Ishikawa (cell line): ENCODE measurements around the gene MAP7.

Source experiments
- CEBPB ChIP-seq: IDR thresholded peaks from 2 replicates; pipeline ENCODE4 v1.6.1; 2012
- CREB1 ChIP-seq: IDR thresholded peaks from 2 replicates; pipeline ENCODE4 v1.6.1; 2012; ENCODE audit warnings: low read depth
- EGR1 ChIP-seq: IDR thresholded peaks from 2 replicates; pipeline ENCODE4 v1.6.1; 2012
- EP300 ChIP-seq: IDR thresholded peaks from 2 replicates; pipeline ENCODE4 v1.6.1; 2012; ENCODE audit warnings: borderline replicate concordance
- FOXM1 ChIP-seq: IDR thresholded peaks from 2 replicates; pipeline ENCODE4 v1.6.1; 2012; ENCODE audit warnings: low read depth, borderline replicate concordance
- NFIC ChIP-seq: IDR thresholded peaks from 2 replicates; pipeline ENCODE4 v1.6.1; 2012
- RAD21 ChIP-seq: IDR thresholded peaks from 2 replicates; pipeline ENCODE4 v1.6.1; 2012; ENCODE audit warnings: low read depth
- TAF1 ChIP-seq: IDR thresholded peaks from 2 replicates; pipeline ENCODE4 v1.6.1; 2012; ENCODE audit warnings: low read depth, mild to moderate bottlenecking
- TCF12 ChIP-seq: IDR thresholded peaks from 2 replicates; pipeline ENCODE4 v1.6.1; 2012; ENCODE audit warnings: low read depth
- TEAD4 ChIP-seq: IDR thresholded peaks from 2 replicates; pipeline ENCODE4 v1.6.1; 2012
- YY1 ChIP-seq: IDR thresholded peaks from 2 replicates; pipeline ENCODE4 v1.6.1; 2012; ENCODE audit warnings: low read depth
- ZBTB7A ChIP-seq: IDR thresholded peaks from 2 replicates; pipeline ENCODE4 v1.6.1; 2012; ENCODE audit warnings: low read depth
- TF ChIP-seq, protein P1 (sequence below): IDR thresholded peaks from 2 replicates; pipeline ENCODE4 v1.6.1; 2012; ENCODE audit warnings: low read depth, mild to moderate bottlenecking
- TF ChIP-seq, protein P2 (sequence below): IDR thresholded peaks from 2 replicates; pipeline ENCODE4 v1.6.1; 2012
- TF ChIP-seq, protein P3 (sequence below): IDR thresholded peaks from 2 replicates; pipeline ENCODE4 v1.6.1; 2012

Gene MAP7

DNA sequence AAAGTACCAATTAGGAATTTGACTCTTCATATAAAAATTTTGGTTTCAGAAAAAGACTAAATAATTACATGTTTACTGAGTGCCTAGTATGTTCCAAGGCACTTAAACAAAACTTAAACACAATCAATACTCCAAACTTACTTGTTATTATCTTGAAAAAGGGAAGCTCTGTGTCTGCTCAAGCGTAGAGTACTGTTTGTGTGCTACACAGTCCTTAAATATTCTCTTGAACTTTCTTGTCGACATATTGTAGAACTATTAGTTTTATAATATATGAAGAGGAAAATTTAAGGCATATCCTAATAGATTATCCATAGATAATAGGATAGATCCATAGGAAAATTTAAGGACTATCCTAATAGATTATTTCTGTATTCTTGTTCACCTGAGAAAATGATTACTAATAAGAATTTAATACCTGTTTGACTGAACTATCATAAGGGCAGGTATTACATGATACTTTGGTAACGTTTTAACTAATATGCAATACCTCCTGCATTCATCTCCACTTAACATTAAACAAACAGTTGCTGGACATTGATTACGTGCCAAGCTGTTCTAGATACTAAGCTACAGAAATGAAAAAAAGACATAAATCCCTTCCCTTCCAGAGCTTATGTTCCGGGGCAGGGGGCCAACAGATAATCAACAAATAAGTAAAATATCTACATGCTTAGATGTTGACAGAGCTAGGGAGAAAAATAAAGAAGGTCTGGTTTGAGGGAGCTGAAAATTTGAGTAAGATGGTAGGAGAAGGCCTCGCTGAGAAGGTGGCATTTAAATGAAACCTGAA lies 145.4 kb downstream of the MAP7 start:
- TF ChIP-seq EGR1: no peak
- TF ChIP-seq CEBPB: no peak
- TF ChIP-seq FOXM1: no peak
- no peak for TF ChIP-seq RAD21
- TF ChIP-seq TEAD4: no peak
- TF ChIP-seq NFIC: no peak
- TF ChIP-seq, protein P1, sequence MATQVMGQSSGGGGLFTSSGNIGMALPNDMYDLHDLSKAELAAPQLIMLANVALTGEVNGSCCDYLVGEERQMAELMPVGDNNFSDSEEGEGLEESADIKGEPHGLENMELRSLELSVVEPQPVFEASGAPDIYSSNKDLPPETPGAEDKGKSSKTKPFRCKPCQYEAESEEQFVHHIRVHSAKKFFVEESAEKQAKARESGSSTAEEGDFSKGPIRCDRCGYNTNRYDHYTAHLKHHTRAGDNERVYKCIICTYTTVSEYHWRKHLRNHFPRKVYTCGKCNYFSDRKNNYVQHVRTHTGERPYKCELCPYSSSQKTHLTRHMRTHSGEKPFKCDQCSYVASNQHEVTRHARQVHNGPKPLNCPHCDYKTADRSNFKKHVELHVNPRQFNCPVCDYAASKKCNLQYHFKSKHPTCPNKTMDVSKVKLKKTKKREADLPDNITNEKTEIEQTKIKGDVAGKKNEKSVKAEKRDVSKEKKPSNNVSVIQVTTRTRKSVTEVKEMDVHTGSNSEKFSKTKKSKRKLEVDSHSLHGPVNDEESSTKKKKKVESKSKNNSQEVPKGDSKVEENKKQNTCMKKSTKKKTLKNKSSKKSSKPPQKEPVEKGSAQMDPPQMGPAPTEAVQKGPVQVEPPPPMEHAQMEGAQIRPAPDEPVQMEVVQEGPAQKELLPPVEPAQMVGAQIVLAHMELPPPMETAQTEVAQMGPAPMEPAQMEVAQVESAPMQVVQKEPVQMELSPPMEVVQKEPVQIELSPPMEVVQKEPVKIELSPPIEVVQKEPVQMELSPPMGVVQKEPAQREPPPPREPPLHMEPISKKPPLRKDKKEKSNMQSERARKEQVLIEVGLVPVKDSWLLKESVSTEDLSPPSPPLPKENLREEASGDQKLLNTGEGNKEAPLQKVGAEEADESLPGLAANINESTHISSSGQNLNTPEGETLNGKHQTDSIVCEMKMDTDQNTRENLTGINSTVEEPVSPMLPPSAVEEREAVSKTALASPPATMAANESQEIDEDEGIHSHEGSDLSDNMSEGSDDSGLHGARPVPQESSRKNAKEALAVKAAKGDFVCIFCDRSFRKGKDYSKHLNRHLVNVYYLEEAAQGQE: no peak
- TF ChIP-seq, protein P2, sequence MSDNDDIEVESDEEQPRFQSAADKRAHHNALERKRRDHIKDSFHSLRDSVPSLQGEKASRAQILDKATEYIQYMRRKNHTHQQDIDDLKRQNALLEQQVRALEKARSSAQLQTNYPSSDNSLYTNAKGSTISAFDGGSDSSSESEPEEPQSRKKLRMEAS: no peak
- no peak for TF ChIP-seq TCF12
- no peak for TF ChIP-seq YY1
- no peak for TF ChIP-seq ZBTB7A
- no peak for TF ChIP-seq EP300
- TF ChIP-seq, protein P3, sequence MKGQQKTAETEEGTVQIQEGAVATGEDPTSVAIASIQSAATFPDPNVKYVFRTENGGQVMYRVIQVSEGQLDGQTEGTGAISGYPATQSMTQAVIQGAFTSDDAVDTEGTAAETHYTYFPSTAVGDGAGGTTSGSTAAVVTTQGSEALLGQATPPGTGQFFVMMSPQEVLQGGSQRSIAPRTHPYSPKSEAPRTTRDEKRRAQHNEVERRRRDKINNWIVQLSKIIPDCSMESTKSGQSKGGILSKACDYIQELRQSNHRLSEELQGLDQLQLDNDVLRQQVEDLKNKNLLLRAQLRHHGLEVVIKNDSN: no peak
- TF ChIP-seq TAF1: no peak
- TF ChIP-seq CREB1: no peak

DNA sequence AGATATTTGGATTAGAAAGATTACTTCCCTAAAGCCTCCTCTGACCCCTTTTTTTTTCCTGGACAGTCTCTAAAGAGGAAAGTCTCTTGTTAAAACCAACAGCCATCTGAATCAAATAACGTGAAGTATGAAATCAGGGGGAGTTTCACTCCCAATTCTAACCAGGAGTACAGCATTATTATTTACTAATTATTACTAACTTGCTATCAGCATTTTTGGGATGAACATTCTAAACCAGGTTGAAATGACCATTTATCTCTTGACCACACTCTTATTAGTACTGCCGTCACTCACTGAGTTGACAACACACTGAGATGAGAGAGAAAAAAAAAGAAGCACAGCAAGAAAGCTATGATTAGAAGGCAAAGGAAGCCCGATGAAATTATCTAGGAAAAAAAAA lies 146.2 kb downstream of the MAP7 start:
- no peak for TF ChIP-seq RAD21
- TF ChIP-seq TEAD4: no peak
- TF ChIP-seq, protein P3: no peak
- no peak for TF ChIP-seq EGR1
- no peak for TF ChIP-seq NFIC
- TF ChIP-seq, protein P2: no peak
- no peak for TF ChIP-seq EP300
- no peak for TF ChIP-seq CEBPB
- no peak for TF ChIP-seq CREB1

DNA sequence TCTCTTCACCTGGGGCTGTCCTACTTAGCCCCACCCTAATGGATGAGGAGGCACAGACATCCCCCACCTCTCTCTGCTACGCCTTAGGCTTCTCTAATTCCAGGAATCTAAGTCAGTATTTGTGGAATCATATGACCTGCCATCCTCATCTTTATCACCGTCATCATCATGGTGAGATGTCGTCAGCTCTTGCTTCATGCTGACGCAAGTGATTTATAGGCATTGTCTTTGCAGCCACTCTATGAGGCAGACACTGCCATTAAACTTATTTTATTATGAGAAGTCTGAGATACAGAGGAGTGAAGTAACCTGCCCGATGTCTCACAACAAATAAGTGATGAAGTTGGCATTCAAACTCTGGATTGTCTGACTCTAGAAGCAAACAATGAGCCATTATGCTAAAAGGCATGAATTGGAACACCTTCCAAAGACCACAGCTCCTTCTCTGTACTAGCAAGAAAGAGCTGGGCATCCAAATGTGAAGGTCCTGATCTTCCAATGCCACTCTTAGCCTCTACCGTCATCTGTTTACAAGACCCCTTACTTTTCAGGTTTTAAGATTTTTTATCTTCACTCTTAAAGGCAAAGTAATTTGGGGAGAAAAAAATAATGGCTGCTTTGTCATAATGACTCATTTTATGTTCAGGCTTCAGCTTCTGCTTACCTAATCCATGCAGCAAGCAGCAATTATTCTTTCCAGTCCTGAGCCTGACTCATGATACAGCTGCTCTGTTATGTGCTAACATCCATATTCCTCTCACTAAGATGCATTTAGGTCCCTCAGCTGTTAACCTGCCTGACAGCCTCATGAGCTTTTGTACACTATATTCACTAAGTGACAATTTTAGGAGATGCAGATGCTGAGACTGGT lies 146.9 kb downstream of the MAP7 start:
- TF ChIP-seq NFIC (no peak), FOXM1 (no peak), TAF1 (no peak)
- TF ChIP-seq, protein P1: no peak

DNA sequence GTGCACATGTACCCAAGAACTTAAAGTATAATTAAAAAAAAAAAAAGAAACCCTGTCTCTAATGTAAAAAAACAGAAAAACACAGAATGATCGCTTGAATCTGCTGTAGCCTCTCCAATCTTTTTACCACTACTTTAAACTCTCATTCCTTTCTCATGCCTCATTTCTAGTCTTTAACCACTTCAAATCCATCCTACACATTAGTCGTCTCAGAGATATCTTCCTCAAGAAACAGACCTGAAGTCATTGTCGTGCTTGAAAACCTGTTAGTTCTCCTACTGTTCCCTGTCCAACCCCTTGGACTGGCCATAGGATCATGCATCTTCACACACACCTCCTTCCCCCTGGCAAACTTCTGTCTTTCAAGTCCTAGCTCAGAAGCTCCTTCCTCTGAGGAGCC lies 148.5 kb downstream of the MAP7 start:
- TF ChIP-seq TEAD4 (no peak), YY1 (no peak)
- TF ChIP-seq, protein P3: no peak

DNA sequence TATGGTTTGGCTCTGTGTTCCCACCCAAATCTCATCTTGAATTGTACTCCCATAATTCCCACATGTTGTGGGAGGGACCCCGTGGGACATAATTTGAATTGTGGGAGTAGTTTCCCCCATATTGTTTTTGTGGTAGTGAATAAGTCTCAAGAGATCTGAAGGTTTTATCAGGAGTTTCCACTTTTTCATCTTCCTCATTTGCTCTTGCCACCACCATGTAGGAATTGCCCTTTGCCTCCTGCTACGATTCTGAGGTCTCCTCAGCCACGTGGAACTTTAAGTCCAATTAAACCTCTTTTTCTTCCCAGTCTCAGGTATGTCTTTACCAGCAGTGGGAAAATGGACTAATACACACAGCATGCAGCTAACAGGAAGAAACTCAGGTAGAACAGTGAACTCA lies 151.8 kb downstream of the MAP7 start:
- TF ChIP-seq, protein P1: no peak
- TF ChIP-seq FOXM1 (no peak), CREB1 (no peak), NFIC (no peak), EP300 (no peak), TAF1 (no peak)
- TF ChIP-seq, protein P3: no peak
